Vagina (tissue), 2 donors: ENCODE data around the gene C16orf54.

Experiments
- CTCF ChIP-seq, 3 experiments: fragments of 450-650 bp in 2 of 3; fragments of 200-600 bp in 1 of 3; sonication (generic) in 1 of 3; IDR thresholded peaks; one replicate each; pipeline ENCODE4 v1.5.1; 2017 to 2019; ENCODE audit warnings: antibody characterized with exemption in 3 of 3, mild to moderate bottlenecking in 2 of 3, moderate library complexity in 2 of 3
- POLR2A ChIP-seq, 2 donors: fragments of 450-650 bp; IDR thresholded peaks; one replicate each; pipeline ENCODE4 v1.6.1; 2017; ENCODE audit warnings: antibody characterized with exemption in 2 of 2, mild to moderate bottlenecking in 2 of 2, moderate library complexity in 2 of 2
- POLR2AphosphoS5 ChIP-seq, 2 donors: sonication (generic); formaldehyde crosslinking; IDR thresholded peaks; one replicate each; pipeline ENCODE4 v1.9.0; 2017; ENCODE audit warnings: antibody characterized with exemption in 2 of 2, mild to moderate bottlenecking in 2 of 2, low read depth in 1 of 2; ENCODE audit not compliant: insufficient read depth in 1 of 2

GRCh38 chr16:29736112-29736511 is 9.7 kb downstream of the C16orf54 start:
- TF ChIP-seq CTCF (IDR thresholded peaks at IDR 0.05) (no peak), POLR2AphosphoS5 (IDR thresholded peaks at IDR 0.05; ENCODE audit: insufficient read depth in 1 of 2, low read depth in 1 of 2) (no peak), POLR2A (IDR thresholded peaks at IDR 0.05) (no peak)
